DOHH2 (cell line): ENCODE data around the gene PDE4D.

Experiments used
- CTCF ChIP-seq: fragments of 200-600 bp; sonication (generic); IDR thresholded peaks from one replicate; pipeline ENCODE4 v1.5.1; 2014; ENCODE audit warnings: antibody characterized with exemption, mild to moderate bottlenecking, low read depth, low read length; ENCODE audit not compliant: poor library complexity, severe bottlenecking
- EZH2phosphoT487 ChIP-seq: fragments of 200-600 bp; sonication (generic); IDR thresholded peaks from 2 replicates; pipeline ENCODE4 v1.6.1; 2017; ENCODE audit warnings: borderline replicate concordance, mild to moderate bottlenecking, antibody characterized with exemption, low read length, moderate library complexity, mixed read lengths

GRCh38 chr5:59798862-59799667 is 94.5 kb downstream of the PDE4D start:
- no peak for TF ChIP-seq CTCF
- no peak for TF ChIP-seq EZH2phosphoT487
